IMR-90 (cell line): ENCODE data around the gene TFEB.

ENCODE experiments used
- BHLHE40 ChIP-seq: fragments of 150-350 bp; IDR thresholded peaks from 2 replicates; pipeline ENCODE4 v1.6.1; 2016; ENCODE audit warnings: mild to moderate bottlenecking, low read depth, low read length
- CEBPB ChIP-seq: IDR thresholded peaks from 2 replicates; pipeline ENCODE4 v1.6.1; 2012; ENCODE audit warnings: low read depth, low read length, improper control_type of control experiment
- CTCF ChIP-seq: conservative IDR thresholded peaks from 2 replicates; pipeline ENCODE4 v1.5.1; 2012; ENCODE audit warnings: mild to moderate bottlenecking, low read depth, low read length, improper control_type of control experiment
- ELK1 ChIP-seq: fragments of 150-350 bp; IDR thresholded peaks from 2 replicates; pipeline ENCODE4 v1.6.1; 2016; ENCODE audit warnings: low read depth, mild to moderate bottlenecking, low read length, moderate library complexity, borderline replicate concordance
- MAFK ChIP-seq: IDR thresholded peaks from 2 replicates; pipeline ENCODE4 v1.6.1; 2012; ENCODE audit warnings: low read depth, low read length, improper control_type of control experiment
- MAZ ChIP-seq: IDR thresholded peaks from 2 replicates; pipeline ENCODE4 v1.6.1; 2012; ENCODE audit warnings: low read depth, mild to moderate bottlenecking, low read length, improper control_type of control experiment, moderate library complexity, borderline replicate concordance
- MXI1 ChIP-seq: IDR thresholded peaks from 2 replicates; pipeline ENCODE4 v1.6.1; 2012; ENCODE audit warnings: low read depth, mild to moderate bottlenecking, low read length, moderate library complexity, borderline replicate concordance
- POLR2A ChIP-seq: IDR thresholded peaks from 2 replicates; pipeline ENCODE4 v1.6.1; 2012; ENCODE audit warnings: mild to moderate bottlenecking, low read depth, low read length
- RAD21 ChIP-seq: IDR thresholded peaks from 2 replicates; pipeline ENCODE4 v1.6.1; 2012; ENCODE audit warnings: low read length, improper control_type of control experiment
- RCOR1 ChIP-seq: IDR thresholded peaks from 2 replicates; pipeline ENCODE4 v1.6.1; 2012; ENCODE audit warnings: mild to moderate bottlenecking, low read length, improper control_type of control experiment; ENCODE audit not compliant: insufficient replicate concordance
- RFX5 ChIP-seq: IDR thresholded peaks from 2 replicates; pipeline ENCODE4 v1.8.0; 2012; ENCODE audit warnings: low read depth, mild to moderate bottlenecking, low read length, moderate library complexity
- SMC3 ChIP-seq: fragments of 150-350 bp; IDR thresholded peaks from 2 replicates; pipeline ENCODE4 v1.6.1; 2016; ENCODE audit warnings: low read depth, mild to moderate bottlenecking, antibody characterized with exemption, low read length, moderate library complexity
- USF2 ChIP-seq: fragments of 150-350 bp; IDR thresholded peaks from 2 replicates; pipeline ENCODE4 v1.6.1; 2017; ENCODE audit warnings: mild to moderate bottlenecking, antibody characterized with exemption, low read length, low read depth

GRCh38 chr6:41700463-41701347, 34.7 kb downstream of the TFEB start:
- TF ChIP-seq CTCF (no peak), ELK1 (no peak), POLR2A (no peak), MAFK (no peak), SMC3 (no peak), CEBPB (no peak), RCOR1 (no peak), USF2 (no peak), RAD21 (no peak), MXI1 (no peak), BHLHE40 (no peak), RFX5 (no peak), MAZ (no peak)
